Measurements from ENCODE around the gene KDM4E.
"Not testable (repeated sequence)": the region's sequence is repeated elsewhere in the genome, so short reads cannot be mapped to it uniquely, and the experiment has no call there.

KDM4E gene

GRCh38 chr11:95005642-95006041 is 19.4 kb upstream of the KDM4E start:
- Histone ChIP-seq H3K27me3 (ENCODE audit: insufficient read depth, poor library complexity, severe bottlenecking) (peaks cover 5% of the 10 kb centered on the region), H3K27ac (replicated peaks) (no peak overlapping the region), H3K4me3 (replicated peaks; ENCODE audit: insufficient read depth, low read length) (no peak overlapping the region)
- no peak for DNase-seq (ENCODE audit: low read depth in 1 of 2, low spot score in 1 of 2)
- no peak for TF ChIP-seq CTCF (IDR thresholded peaks at IDR 0.05; ENCODE audit: insufficient read depth, low read length)
- no peak for TF ChIP-seq GABPA (IDR thresholded peaks at IDR 0.05; ENCODE audit: low read depth)
- TF ChIP-seq SPI1 (IDR thresholded peaks at IDR 0.05; ENCODE audit: borderline replicate concordance, low read depth): no peak

- no peak for TF ChIP-seq SPI1 (IDR thresholded peaks at IDR 0.05; ENCODE audit: borderline replicate concordance, low read depth)
- no peak for TF ChIP-seq CTCF (IDR thresholded peaks at IDR 0.05; ENCODE audit: insufficient read depth, low read length)
- no peak for TF ChIP-seq POLR2AphosphoS5 (IDR thresholded peaks at IDR 0.05; ENCODE audit: low read depth)
- TF ChIP-seq GABPA (IDR thresholded peaks at IDR 0.05; ENCODE audit: low read depth): no peak
- TF ChIP-seq, protein P1, sequence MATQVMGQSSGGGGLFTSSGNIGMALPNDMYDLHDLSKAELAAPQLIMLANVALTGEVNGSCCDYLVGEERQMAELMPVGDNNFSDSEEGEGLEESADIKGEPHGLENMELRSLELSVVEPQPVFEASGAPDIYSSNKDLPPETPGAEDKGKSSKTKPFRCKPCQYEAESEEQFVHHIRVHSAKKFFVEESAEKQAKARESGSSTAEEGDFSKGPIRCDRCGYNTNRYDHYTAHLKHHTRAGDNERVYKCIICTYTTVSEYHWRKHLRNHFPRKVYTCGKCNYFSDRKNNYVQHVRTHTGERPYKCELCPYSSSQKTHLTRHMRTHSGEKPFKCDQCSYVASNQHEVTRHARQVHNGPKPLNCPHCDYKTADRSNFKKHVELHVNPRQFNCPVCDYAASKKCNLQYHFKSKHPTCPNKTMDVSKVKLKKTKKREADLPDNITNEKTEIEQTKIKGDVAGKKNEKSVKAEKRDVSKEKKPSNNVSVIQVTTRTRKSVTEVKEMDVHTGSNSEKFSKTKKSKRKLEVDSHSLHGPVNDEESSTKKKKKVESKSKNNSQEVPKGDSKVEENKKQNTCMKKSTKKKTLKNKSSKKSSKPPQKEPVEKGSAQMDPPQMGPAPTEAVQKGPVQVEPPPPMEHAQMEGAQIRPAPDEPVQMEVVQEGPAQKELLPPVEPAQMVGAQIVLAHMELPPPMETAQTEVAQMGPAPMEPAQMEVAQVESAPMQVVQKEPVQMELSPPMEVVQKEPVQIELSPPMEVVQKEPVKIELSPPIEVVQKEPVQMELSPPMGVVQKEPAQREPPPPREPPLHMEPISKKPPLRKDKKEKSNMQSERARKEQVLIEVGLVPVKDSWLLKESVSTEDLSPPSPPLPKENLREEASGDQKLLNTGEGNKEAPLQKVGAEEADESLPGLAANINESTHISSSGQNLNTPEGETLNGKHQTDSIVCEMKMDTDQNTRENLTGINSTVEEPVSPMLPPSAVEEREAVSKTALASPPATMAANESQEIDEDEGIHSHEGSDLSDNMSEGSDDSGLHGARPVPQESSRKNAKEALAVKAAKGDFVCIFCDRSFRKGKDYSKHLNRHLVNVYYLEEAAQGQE (IDR thresholded peaks at IDR 0.05; ENCODE audit: insufficient replicate concordance, low read depth): no peak
- DNase-seq (ENCODE audit: low read depth in 1 of 2, low spot score in 1 of 2): no peak
- H3K27ac ChIP-seq (replicated peaks): no peak overlapping the region
- H3K4me3 ChIP-seq (replicated peaks; ENCODE audit: insufficient read depth, low read length): no peak overlapping the region
- H3K27me3 ChIP-seq (ENCODE audit: insufficient read depth, poor library complexity, severe bottlenecking): peaks cover 10% of the 10 kb centered on the region
Measured at GRCh38 chr11:95011376-95011775, 13.7 kb upstream of the KDM4E start.

- no peak overlapping the region for H3K4me3 ChIP-seq (replicated peaks; ENCODE audit: insufficient read depth, low read length)
- no peak for TF ChIP-seq CTCF (IDR thresholded peaks at IDR 0.05; ENCODE audit: insufficient read depth, low read length)
- no peak for TF ChIP-seq SPI1 (IDR thresholded peaks at IDR 0.05; ENCODE audit: borderline replicate concordance, low read depth)
- no peak for TF ChIP-seq POLR2AphosphoS5 (IDR thresholded peaks at IDR 0.05; ENCODE audit: low read depth)
- H3K27ac ChIP-seq (replicated peaks): no peak overlapping the region
- no peak for DNase-seq (ENCODE audit: low read depth in 1 of 2, low spot score in 1 of 2)
- H3K27me3 ChIP-seq (ENCODE audit: insufficient read depth, poor library complexity, severe bottlenecking): peaks cover 5% of the 10 kb centered on the region
Measured at GRCh38 chr11:95014184-95014821, 10.8 kb upstream of the KDM4E start.

DNA sequence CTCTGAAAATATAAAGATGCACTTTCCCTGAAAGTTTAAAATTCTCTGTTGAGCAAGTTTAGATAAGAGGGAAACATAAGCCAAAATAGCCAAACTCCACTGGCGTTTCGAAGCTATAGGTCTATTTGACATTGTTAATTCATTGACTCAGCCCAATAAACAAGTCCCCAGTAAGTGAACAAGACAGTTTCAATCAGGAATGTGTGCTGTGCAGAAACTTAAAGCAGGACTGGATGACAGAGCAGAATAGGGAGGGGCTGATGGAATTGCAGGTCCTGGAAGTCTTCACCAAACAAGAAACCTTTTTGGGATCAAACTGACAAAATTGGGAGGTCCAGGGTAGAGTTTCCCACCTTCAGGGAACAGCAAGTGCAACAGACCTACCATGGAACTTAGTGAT is 8.9 kb upstream of the KDM4E start:
- Histone ChIP-seq H3K27ac (replicated peaks) (no peak overlapping the region), H3K4me3 (replicated peaks; ENCODE audit: insufficient read depth, low read length) (no peak overlapping the region), H3K27me3 (ENCODE audit: insufficient read depth, poor library complexity, severe bottlenecking) (peaks cover 3% of the 10 kb centered on the region)
- TF ChIP-seq SPI1 (IDR thresholded peaks at IDR 0.05; ENCODE audit: borderline replicate concordance, low read depth) (no peak), CTCF (IDR thresholded peaks at IDR 0.05; ENCODE audit: insufficient read depth, low read length) (no peak)
- DNase-seq (ENCODE audit: low read depth in 1 of 2, low spot score in 1 of 2): no peak

DNA sequence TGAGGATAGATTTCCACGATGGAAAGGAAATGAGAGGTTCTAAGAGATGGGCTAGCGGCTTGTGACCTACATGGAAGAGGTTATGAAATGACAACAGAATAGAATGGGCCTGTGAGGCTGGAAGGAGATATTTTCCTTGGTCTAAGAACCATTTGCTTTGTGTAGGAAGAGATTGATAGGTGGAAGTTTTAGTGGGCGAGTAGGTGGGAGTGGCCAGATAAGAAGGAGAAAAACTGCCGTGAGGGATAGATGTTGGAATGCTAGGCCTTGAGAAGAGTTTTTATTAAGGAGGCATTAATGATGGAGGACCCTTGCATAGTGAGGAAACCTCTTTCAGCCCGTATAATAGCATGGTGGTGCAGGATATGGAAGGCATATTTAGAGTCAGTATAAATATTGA is 3.6 kb upstream of the KDM4E start:
- H3K4me3 ChIP-seq (replicated peaks; ENCODE audit: insufficient read depth, low read length); DNase-seq (ENCODE audit: low read depth in 1 of 2, low spot score in 1 of 2); H3K27me3 ChIP-seq (ENCODE audit: insufficient read depth, poor library complexity, severe bottlenecking); H3K27ac ChIP-seq (replicated peaks): not testable (repeated sequence)

- H3K27ac ChIP-seq (replicated peaks); H3K4me3 ChIP-seq (replicated peaks; ENCODE audit: insufficient read depth, low read length): not testable (repeated sequence)
Measured at GRCh38 chr11:95025594-95025993, 536 bp downstream of the KDM4E start.

More at GRCh38 chr11:95025594-95025993, 536 bp downstream of the KDM4E start:
- not testable (repeated sequence) for H3K27me3 ChIP-seq (ENCODE audit: insufficient read depth, poor library complexity, severe bottlenecking); DNase-seq (ENCODE audit: low read depth in 1 of 2, low spot score in 1 of 2)

All from HL-60 (cell line).